Stimulated activated CD8-positive, alpha-beta memory T cell treated with anti-CD3 and anti-CD28 coated beads, Interleukin-7, amount 100 ng/mL, for 24 hours (primary cell): ENCODE data around the gene STRIP2.
"Not testable (repeated sequence)": the region's sequence is repeated elsewhere in the genome, so short reads cannot be mapped to it uniquely, and the experiment has no call there.

ENCODE experiments used
- DNase-seq: peaks from one replicate; pipeline ENCODE4 v3.0.0-alpha.2; 2020; ENCODE audit warnings: low read depth

STRIP2 gene

DNA sequence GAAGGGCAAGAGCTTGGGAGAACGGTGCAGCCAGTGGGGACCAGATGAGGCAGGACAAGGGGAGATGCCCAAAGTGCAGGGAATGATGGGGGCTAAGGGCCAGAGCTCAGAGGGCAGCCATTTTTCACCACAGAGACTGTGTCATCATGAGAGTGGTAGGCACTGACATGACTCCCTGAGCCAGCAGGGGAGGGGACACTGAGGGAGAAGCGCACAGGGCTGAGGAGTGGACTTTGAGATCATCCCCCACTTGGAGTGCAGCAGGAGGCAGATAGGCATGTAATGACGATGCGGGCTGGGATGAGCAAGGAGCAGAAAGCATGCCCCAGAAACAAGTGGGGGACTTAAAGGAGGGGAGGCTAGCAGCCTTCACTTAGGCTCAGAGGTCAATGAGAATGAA, 62.9 kb downstream of the STRIP2 start:
- DNase-seq = no peak

DNA sequence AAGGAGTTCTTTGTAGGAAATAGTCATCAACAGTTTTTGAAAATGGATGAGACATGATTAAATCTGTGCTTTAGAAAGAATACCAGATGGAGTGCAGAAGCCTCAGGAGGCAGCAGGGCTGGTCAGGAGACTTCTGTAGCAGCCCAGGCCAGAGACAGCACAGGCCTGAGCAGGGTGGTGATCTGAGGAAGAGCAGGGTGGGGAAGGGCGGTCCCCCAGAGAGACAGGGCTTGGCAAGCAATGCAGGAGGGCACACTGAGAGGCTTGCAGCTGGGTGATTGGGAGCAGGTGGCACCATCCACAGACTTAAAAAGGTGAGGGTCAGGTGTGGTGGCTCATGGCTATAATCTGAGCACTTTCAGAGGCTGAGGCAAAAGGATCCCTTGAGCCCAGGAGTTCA, 63.8 kb downstream of the STRIP2 start:
- DNase-seq = no peak

DNA sequence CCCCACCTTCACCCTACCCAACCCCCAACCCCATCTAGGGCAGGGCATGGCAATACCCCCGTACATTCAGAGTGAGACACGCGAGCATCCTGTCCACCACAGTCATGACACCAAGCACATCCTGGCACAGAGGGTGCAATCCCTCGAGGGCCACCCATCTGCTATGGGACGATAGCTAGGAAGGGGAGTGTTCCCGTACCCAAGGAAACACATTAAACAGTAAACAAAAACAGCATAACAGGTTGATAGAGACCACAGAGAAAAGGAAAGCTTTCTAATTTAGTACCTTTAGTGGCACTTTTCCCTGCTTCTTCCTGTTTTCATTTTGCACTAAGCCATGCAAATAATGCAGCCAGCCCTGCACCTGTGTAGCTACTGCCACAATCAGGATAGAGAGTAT, 65.8 kb downstream of the STRIP2 start:
- DNase-seq = no peak

DNA sequence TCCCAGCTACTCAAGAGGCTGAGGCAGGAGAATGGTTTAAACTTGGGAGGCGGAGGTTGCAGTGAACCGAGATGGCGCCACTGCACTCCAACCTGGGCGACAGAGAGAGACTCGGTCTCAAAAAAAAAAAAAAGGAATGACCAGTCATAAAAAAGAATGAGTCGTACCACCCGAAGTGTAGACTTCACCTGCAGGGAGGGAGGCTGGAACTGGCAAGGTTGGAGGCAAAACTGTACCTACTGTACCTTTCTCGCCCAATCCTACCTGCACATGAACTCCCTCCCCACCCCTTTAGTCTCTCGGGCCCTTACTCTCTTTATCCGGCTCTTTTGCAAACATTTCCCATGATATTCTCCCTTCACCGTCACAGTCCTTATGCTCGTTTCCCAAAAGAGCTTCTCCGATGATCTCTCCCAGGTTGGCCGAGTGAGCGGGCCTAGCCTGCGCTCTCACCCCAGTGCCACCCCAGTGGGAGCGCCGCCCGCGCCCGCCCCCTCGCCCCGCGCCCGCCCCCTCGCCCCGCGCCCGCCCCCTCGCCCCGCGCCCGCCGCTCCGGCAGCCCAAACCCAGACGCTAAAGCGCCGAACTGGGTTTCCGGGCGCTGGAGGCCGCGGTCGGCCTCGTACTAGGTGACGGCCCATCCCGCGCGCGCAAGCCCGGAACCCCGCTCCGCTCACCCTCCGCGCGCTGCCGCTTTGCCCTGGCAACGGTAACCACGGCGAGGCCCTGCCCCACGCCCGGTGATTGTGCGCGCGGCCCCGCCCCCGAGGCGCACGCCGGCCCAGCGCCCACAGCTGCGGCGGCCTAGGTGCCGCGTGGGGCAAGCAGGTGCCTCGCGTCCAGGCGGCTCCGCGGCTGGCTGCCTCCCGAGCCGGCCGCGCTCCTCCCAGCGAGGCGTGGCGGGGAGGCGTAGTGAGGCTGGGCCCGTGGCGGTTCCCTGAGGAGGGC, 67.8 kb downstream of the STRIP2 start, which contains the start of gene SMKR1:
TSS of gene SMKR1 (plus strand) at position 772 of the 948 bp plus-strand sequence. CDS start 294 bp downstream, outside the sequence.
- peak; percentile 76 for DNase-seq

DNA sequence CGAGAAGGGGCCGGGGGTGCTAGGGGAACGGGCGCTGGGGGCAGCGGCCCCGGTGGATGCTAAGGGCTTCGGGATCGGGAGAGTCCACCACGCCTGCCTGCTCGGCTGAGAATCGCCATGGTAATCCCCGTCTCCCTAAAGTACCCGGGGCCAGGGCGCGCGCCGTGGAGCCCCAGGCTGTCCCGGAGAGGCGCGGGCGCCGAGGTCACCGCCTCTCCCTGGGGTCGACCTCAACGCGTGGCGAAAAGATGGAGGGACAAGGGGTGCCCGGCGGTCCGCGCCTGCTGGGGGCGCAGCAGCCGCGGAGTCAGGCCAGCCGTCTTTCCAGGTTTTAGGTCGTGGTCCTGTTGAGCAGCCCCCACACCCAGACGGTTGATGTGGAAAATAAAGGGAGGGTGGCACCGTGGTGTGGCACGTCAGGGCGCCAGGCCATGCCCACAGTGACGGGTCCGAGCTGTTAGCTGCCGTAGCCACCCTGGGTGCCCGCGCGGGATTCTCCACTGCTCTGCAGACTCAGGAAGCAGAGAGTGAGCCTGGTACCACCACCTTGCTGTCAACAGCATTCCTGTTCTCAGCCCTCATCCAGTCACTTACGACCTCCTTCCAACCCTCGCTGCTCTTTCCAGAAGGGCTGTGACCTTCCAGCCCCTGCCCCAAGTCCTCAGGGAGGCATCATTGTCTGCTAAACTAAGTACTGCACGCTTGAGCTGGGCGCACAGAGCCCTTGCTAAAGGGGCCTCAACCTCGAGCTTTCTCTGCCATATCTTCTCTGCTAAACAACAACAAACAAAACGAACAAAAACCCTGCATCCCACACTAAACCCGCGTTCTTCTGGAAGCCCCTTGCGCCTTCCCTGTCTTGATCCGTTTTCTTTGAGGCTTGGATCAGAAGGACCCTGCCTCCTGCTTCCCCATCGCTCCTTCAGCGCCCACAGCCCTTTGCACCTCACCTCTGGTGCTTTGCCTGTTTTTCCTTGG, 68.8 kb downstream of the STRIP2 start:
- no peak for DNase-seq

DNA sequence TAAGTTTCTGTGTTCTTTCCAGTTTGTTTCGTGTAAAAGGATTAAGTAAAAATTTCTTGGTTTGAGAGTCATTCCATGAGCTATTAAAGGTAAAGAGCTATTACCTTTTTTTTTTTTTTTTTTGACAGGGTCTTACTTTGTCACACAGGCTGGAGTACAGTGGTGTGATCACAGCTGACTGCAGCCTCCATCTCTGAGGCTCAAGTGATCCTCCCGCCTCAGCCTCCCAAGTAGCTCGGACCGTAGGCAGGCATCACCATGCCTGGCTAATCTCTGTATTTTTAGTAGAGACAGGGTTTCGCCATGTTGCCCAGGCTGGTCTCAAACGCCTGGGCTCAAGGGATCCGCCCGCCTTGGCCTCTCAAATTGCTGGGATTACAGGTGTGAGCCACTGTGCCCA, 69.5 kb downstream of the STRIP2 start:
- no peak for DNase-seq

DNA sequence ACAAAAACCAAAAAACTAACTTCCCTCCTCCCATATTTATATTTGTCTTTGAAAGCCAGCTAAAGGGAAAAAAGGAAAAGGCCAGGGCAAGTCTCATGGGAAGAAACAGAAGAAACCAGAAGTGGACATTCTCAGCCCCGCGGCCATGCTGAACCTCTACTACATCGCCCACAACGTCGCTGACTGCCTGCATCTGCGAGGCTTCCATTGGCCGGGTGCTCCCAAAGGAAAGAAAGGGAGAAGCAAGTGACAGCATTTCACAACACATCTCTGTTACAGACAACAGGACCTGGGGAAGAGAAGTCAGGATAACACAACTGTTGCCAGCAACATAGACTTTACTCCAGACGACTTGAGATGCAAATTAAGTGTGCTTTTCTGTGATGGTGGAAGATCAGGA, 78.0 kb downstream of the STRIP2 start:
- DNase-seq = no peak

DNA sequence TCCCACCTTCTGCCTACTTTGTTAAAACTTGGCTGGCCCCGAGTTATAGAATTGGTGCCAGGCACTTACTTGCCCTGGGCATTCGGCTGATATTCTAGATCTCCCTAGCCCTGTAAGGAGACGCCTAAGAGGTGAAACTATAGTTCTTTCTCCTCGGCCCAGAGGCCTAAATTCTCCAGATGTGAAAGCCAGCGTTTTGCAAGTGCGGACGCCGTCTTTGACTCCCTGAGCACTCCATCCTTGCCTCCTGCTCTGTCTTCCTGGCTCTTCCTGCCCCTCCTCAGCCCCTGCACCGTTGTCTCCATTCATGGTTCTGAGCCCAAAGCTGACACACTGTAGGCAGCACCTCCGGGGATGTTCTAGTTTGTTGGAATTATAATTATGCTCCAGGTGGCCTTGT, 79.3 kb downstream of the STRIP2 start:
- DNase-seq = no peak

DNA sequence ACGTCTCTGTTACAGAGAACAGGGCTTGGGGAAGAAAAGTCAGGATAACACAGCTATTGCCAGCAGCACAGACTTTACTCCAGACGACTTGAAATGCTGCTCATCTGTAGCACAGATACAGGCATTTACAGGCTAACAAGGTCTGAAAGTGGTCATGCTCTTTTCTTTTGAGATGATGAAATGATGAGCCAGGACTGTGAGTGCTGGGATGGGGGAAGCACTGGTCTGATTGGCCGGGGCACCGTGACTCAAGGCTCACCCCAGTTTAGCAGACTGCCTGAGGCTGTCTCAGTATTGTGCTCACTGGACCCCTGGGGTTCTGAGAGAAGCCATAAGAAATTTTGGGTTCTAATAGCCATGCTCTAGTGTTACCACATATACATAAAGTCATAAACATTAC, 80.5 kb downstream of the STRIP2 start:
- no peak for DNase-seq

DNA sequence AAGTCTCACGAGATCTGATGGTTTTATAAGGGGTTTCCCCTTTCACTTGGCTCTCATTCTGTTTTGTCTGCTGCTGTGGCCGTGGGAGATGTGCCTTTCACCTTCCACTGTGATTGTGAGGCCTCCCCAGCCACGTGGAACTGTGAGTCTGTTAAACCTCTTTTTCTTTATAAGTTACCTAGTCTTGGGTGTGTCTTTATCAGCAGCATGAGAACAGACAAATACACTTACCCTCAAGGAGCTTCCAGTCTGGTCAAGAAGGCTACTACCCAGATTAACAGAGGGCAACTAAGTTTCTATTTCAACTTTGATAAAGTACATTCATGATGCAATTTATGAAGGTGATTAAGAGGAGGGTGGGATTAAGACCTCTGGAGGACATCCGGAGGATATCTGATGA, 81.1 kb downstream of the STRIP2 start:
- DNase-seq = no peak

DNA sequence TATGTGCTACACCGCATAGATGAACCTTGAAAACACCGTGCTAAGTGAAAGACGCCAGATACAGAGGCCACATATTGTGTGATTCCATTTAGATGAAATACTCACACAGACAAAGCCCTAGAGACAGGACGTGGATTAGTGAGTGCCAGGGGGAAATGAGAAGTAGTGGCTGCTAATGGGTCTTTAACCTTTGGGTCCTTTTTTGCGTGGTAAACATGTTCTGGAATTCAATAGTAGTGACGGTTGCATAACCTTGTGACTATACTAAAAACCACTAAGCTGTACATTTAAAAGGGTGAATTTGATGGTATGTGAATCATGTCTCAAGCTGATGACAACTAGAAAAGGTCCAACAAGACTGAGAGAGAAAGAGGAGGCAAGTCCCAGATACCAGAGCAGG, 83.7 kb downstream of the STRIP2 start:
- DNase-seq = no peak

DNA sequence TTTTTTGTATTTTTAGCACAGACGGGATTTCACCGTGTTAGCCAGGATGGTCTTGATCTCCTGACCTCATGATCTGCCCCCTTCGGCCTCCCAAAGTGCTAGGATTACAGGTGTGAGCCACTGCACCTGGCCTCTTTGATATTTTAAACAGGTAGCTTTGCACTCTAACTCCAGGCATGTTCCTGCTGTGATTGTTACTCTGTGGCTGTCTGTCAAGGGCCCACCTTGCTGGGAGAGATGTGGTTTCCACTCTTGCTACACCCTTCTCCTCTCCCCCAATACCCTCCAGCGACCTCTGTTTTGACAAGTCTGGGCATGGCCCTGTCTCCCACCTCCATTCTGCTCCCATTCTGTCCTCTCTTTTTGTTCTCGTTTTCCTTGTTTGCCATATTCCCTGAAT, 85.2 kb downstream of the STRIP2 start:
- DNase-seq = no peak

DNA sequence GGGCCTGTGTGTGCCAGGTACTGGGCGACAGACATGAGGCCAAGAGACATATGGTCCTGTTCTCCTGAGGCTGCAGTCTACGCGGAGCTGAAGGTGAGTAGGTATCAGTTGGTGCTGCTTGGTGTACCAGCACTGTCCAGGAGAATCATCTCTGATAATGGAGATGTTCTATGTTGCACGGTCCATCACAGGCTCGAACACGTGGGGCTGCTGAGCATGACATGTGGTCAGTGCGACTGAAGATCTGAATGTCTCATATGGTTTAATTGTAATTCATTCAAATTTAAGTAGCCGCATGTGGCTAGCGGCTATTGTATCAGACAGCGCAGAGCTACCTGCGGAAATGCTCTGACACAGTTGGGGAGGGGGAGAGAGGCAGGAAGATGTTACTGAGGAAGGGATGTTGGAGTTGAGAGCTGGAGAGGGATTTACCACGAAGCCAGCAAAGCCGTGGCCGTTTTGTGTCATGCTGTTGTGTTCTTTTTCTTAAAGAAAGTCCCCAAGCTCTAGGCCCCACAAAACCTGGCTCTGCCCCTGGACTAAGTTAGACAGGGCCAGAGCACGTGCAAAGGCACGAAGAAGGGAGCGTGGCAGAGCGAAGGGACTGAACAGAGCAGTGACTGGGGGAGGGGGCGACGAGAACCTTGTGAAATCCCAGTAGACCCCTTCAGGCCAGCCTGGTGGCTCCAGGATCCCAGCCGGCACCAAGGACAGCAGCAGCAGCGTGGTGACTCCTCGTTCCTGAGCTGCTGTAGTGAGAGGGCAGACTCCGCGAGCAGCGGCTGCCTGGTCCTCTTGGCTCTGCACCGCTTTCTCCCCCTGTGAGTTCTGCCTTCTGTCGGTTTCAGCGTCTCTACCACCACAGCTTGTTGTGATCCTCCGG, 88.1 kb downstream of the STRIP2 start:
- DNase-seq = no peak

DNA sequence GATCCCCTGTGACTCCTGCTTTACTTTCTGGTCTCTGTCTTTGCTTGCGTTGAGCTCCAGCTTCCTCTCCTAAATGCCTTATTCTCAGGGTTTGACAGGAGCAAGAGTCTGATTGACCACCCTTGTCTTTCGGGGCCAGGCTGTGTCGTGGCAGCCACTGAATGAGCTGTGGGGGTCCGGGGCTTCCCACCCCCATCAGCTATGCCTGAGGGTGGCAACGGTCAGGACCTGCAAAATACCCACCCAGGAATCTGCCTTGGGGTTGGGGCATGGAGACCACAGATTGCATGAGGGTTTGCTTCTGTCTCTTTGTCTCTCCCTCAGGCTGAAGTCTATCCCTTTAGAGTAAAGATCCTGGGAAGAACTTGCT, 88.7 kb downstream of the STRIP2 start:
- DNase-seq = no peak

DNA sequence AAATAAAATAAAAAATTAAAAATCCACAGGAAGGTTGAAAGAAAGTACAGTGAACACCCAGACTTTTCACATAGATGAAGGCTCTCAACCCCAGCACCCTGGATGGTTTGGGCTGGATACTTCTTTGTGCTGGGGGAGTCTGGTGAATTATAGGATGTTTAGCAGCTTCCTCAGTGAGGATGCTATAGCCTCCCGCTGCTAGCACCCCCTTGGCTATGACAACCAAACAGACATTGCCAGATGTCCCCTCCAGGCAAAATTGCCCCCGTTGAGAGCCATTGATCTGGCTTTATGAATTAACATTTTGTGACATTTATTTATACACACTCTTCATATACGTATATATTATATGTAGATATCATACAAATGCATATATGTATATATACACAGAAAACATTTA, 89.7 kb downstream of the STRIP2 start:
- no peak for DNase-seq

DNA sequence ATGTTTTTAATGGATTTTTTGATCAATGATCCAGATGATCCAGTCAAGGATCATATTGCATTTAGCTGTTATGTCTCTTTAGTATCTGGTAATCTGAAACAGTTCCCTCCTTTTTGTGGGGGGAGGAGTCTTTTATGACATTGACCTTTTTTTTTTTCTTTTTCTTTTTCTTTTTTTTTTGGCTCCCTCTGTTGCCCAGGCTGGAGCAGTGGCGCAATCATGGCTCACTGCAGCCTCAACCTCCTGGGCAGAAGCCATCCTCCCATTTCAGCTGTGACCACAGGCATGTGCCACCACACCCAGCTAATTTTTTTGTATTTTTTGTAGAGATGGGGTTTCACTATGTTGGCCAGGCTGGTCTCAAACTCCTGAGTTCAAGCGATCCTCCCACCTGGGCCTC, 90.2 kb downstream of the STRIP2 start:
- not testable (repeated sequence) for DNase-seq

DNA sequence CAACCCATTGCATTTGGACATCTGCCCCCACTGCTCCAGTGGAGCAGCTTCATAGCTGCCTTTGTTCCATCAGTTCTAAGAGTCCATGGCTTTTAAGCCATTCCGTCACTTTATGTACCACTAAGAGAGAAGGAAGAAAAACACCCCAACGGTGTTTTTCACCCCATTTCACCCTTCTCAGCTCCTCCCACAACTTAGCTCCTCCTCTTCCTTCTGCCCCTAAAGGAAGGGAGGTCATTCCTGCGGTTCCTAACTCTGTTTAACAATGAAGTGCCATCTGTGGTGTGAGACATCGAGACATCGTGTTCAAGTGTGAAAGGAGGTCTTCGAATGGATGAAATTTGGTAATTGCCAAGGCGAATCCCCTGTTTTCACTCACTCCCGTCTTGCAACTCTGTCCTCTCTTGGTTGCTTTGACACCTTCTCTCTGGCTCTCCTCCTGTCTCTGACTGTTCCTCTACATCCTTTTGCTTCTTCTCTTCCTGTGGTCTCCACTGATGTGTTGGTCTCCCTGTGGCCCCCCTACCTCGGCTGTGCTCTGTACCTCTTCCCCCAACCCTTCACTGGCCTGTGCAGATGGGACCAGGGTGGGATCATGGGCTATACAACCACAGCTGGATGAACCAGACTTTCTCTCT, 91.1 kb downstream of the STRIP2 start:
- DNase-seq = no peak

DNA sequence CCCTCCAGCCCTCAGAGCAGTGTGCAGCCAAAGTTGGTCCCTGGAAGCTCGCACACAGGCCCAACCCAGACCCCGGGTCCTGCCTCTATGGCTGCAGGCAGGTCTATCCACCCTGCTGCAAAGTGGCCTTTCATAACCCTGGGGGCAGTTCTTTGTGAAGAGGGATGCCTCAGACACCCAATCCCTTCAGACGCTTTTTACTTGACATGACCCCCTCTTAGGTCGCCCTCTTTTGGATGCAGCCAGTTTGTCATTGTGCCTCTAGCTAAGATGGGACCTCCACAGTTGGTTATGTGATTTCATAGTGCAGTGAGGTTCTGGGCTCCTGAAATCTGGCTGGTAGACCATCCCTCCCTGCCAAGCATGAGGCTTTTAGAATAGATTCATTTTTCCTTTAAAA, 95.4 kb downstream of the STRIP2 start:
- DNase-seq = no peak

DNA sequence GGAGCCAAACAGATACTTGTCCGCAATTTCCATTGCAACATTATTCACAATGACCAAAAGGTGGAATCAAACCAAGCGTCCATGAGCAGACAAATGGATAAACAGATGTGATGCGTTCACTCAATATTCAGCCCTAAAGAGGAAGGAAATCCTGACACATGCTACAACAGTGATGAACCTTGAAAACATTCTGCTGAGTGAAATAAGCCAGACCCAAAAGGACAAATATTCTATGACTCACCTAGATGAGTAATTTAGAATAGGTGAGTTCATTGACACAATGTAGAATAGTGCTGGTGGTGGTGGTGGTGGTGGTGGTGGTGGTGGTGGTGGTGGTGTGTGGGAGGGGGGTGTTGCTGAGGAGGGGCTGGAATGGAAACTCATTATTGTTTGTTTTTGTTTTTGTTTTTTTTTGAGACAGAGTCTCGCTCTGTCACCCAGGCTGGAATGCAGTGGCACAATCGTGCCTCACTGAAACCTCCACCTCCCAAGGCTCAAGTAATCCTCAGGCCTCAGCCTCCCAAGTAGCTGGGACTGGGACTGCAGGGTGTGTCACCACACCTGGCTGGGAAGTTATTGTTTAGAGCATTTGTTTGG, 96.7 kb downstream of the STRIP2 start:
- peak; percentile 14 for DNase-seq

DNA sequence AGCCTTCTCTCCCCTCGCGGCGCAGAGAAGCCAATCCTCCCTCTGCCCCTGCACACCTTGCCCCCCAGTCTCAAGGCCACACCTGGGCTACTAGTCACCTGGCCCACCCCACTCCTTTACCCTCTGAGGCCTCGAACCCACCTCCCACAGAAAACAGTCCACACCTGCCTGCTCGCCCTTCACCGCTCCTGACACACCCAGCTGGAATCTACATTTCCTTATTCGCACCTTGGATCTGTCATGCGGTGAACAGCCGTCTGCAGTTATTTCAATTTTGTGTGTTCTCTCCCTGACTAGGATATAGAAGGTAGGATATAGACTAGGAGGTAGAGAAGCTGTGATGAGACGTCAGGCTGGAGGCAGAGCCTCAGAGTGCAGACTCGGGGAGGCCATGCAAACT, 97.5 kb downstream of the STRIP2 start:
- no peak for DNase-seq

DNA sequence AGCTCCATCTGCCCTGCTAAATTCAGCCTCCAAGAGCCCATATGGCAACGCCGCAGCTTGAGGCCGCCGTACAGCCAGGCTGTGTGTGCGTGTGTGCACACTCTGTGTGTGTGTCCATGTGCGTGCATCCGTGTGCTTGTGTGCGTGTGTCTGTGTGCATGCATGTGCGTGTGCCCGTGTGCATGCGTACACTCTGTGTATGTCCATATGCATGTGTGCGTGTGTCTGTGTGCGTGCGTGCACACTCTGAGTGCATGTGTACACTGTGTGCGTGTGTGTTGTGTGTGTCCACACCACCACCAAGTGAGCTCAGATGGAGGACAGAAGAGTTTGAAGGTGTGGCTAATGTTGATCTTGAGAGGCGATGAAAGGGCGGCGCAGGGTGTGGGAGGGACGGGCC, 98.1 kb downstream of the STRIP2 start:
- DNase-seq = no peak
